ENCODE measurements around the gene DROSHA. TPM values are rescaled to one million over a fixed set of nuclear protein-coding genes. Genes with fewer than 3 reads are reported as not detected.

DROSHA gene
- total and polyA plus RNA-seq, 10 of the 15 experiments (the other 5 are each of a cell fraction or from before 2014, with no cell fraction given): 27.9 to 55.0 (median 37.6) TPM

- peaks cover 1 to 14% of the 10 kb centered on the region in 2 experiments for H3K36me3 ChIP-seq (ENCODE audit: control insufficient read depth in 2 of 2, insufficient read depth in 2 of 2, low read length in 1 of 2)
- DNase-seq (ENCODE audit: low read depth, low spot score) (no peak), ATAC-seq (no peak), FAIRE-seq (peak; percentile 35)
- ChIA-PET SMC1A (ENCODE audit: uncharacterized antibody, unreplicated experiment) (no interaction called here), CTCF (no interaction called here), RAD21 (ENCODE audit: unreplicated experiment) (no interaction called here), POLR2A (no interaction called here)
- H2AFZ ChIP-seq (ENCODE audit: control insufficient read depth, low read depth, low read length): no peak overlapping the region
- no peak overlapping the region for H3K27ac ChIP-seq (ENCODE audit: control insufficient read depth, insufficient read depth)
- H3K4me2 ChIP-seq (ENCODE audit: control insufficient read depth, insufficient read depth): no peak overlapping the region
- no TSS peak for BruUV-seq (replicated peaks)
- H3K4me3 ChIP-seq: no peak overlapping the region
- intact Hi-C loops (cut with micrococcal nuclease; ENCODE audit: unreplicated experiment) (no loop called here), in situ Hi-C loops (cut with MboI) (no loop called here)
- H3K9ac ChIP-seq (ENCODE audit: control insufficient read depth, insufficient read depth, low read length): no peak overlapping the region
- 94% methylated on average over 2 of the region's 2 CpGs for whole genome bisulfite sequencing (ENCODE audit: insufficient coverage, insufficient replicate concordance, low lambda C conversion rate, missing lambda C conversion rate)
- H3K9me3 ChIP-seq (replicated peaks; ENCODE audit: control insufficient read depth, insufficient read depth, low read length): no peaks in the 10 kb centered on the region
- TF ChIP-seq TCF3 (IDR thresholded peaks at IDR 0.05; ENCODE audit: borderline replicate concordance, insufficient read depth, low read depth, low read length) (no peak), EED (IDR thresholded peaks at IDR 0.05; ENCODE audit: low read depth) (no peak), ZNF274 (IDR thresholded peaks at IDR 0.05; ENCODE audit: insufficient read depth, insufficient read length) (no peak), BCL11A (IDR thresholded peaks at IDR 0.05; ENCODE audit: low read depth, low read length) (no peak), ELK1 (IDR thresholded peaks at IDR 0.05; ENCODE audit: low read depth, low read length) (no peak), JUNB (IDR thresholded peaks at IDR 0.05) (no peak), TCF7 (IDR thresholded peaks at IDR 0.05; ENCODE audit: borderline replicate concordance) (no peak), SPI1 (IDR thresholded peaks at IDR 0.05; ENCODE audit: borderline replicate concordance, insufficient read depth, low read depth, low read length) (no peak), TCF12 (IDR thresholded peaks at IDR 0.05; ENCODE audit: low read depth, low read length) (no peak), TBL1XR1 (IDR thresholded peaks at IDR 0.05; ENCODE audit: low read depth, low read length) (no peak), SMAD1 (IDR thresholded peaks at IDR 0.05; ENCODE audit: low read depth, partially characterized antibody) (no peak), LARP7 (IDR thresholded peaks at IDR 0.05) (no peak), DPF2 (IDR thresholded peaks at IDR 0.05) (no peak), NBN (IDR thresholded peaks at IDR 0.05) (no peak), BHLHE40 (IDR thresholded peaks at IDR 0.05; ENCODE audit: borderline replicate concordance in 1 of 2, low read depth in 2 of 2, low read length in 1 of 2) (no peak)
- TF ChIP-seq, protein P1, sequence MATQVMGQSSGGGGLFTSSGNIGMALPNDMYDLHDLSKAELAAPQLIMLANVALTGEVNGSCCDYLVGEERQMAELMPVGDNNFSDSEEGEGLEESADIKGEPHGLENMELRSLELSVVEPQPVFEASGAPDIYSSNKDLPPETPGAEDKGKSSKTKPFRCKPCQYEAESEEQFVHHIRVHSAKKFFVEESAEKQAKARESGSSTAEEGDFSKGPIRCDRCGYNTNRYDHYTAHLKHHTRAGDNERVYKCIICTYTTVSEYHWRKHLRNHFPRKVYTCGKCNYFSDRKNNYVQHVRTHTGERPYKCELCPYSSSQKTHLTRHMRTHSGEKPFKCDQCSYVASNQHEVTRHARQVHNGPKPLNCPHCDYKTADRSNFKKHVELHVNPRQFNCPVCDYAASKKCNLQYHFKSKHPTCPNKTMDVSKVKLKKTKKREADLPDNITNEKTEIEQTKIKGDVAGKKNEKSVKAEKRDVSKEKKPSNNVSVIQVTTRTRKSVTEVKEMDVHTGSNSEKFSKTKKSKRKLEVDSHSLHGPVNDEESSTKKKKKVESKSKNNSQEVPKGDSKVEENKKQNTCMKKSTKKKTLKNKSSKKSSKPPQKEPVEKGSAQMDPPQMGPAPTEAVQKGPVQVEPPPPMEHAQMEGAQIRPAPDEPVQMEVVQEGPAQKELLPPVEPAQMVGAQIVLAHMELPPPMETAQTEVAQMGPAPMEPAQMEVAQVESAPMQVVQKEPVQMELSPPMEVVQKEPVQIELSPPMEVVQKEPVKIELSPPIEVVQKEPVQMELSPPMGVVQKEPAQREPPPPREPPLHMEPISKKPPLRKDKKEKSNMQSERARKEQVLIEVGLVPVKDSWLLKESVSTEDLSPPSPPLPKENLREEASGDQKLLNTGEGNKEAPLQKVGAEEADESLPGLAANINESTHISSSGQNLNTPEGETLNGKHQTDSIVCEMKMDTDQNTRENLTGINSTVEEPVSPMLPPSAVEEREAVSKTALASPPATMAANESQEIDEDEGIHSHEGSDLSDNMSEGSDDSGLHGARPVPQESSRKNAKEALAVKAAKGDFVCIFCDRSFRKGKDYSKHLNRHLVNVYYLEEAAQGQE (IDR thresholded peaks at IDR 0.05; ENCODE audit: low read depth, low read length): no peak
- TF ChIP-seq, protein P2, sequence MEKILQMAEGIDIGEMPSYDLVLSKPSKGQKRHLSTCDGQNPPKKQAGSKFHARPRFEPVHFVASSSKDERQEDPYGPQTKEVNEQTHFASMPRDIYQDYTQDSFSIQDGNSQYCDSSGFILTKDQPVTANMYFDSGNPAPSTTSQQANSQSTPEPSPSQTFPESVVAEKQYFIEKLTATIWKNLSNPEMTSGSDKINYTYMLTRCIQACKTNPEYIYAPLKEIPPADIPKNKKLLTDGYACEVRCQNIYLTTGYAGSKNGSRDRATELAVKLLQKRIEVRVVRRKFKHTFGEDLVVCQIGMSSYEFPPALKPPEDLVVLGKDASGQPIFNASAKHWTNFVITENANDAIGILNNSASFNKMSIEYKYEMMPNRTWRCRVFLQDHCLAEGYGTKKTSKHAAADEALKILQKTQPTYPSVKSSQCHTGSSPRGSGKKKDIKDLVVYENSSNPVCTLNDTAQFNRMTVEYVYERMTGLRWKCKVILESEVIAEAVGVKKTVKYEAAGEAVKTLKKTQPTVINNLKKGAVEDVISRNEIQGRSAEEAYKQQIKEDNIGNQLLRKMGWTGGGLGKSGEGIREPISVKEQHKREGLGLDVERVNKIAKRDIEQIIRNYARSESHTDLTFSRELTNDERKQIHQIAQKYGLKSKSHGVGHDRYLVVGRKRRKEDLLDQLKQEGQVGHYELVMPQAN (conservative IDR thresholded peaks at IDR 0.05): no peak
- TF ChIP-seq, protein P3, sequence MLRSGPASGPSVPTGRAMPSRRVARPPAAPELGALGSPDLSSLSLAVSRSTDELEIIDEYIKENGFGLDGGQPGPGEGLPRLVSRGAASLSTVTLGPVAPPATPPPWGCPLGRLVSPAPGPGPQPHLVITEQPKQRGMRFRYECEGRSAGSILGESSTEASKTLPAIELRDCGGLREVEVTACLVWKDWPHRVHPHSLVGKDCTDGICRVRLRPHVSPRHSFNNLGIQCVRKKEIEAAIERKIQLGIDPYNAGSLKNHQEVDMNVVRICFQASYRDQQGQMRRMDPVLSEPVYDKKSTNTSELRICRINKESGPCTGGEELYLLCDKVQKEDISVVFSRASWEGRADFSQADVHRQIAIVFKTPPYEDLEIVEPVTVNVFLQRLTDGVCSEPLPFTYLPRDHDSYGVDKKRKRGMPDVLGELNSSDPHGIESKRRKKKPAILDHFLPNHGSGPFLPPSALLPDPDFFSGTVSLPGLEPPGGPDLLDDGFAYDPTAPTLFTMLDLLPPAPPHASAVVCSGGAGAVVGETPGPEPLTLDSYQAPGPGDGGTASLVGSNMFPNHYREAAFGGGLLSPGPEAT (IDR thresholded peaks at IDR 0.05; ENCODE audit: low read depth): no peak
- H3K27me3 ChIP-seq (replicated peaks in 1 of 2; ENCODE audit: control insufficient read depth in 2 of 2, insufficient read depth in 2 of 2, low read length in 1 of 2): no peaks in the 10 kb centered on the region
- no peaks in the 10 kb centered on the region for H3K4me1 ChIP-seq (ENCODE audit: control insufficient read depth, insufficient read depth, low read length)
- no peaks in the 10 kb centered on the region for H4K20me1 ChIP-seq (ENCODE audit: control insufficient read depth, insufficient read depth)
- no peaks in the 10 kb centered on the region for H3K79me2 ChIP-seq (ENCODE audit: control insufficient read depth, insufficient read depth, low read length)
Observed at GRCh38 chr5:31487506-31487905, 44.4 kb downstream of the DROSHA start.
